GM23338 (cell line): ENCODE measurements around the gene GCNT2. TPM values are rescaled to one million over a fixed set of nuclear protein-coding genes. Genes with fewer than 3 reads are reported as not detected.

Experiments
- ATAC-seq: fragments of 200-7000 bp; cut with Tn5 transposase; 3 replicates; pipeline ENCODE4 v1.9.1; 2020
- DNase-seq: peaks from one replicate; pipeline ENCODE4 v3.0.0-alpha.2; 2015; ENCODE audit warnings: low spot score
- H2AFZ ChIP-seq: fragments of 200-600 bp; sonication (generic); 2 replicates; pipeline ENCODE4 v1.8.0; 2016; ENCODE audit warnings: antibody characterized with exemption, mild to moderate bottlenecking, moderate library complexity
- H3F3A ChIP-seq: fragments of 200-600 bp; sonication (generic); replicated peaks from 2 replicates; pipeline ENCODE4 v1.8.0; 2017; ENCODE audit warnings: antibody characterized with exemption, mixed run types, low read depth
- H3K27ac ChIP-seq: fragments of 200-600 bp; sonication (generic); 2 replicates; pipeline ENCODE4 v1.6.1; 2016; ENCODE audit warnings: low read depth
- H3K27me3 ChIP-seq: fragments of 200-600 bp; sonication (generic); 2 replicates; pipeline ENCODE4 v1.8.0; 2016; ENCODE audit warnings: mild to moderate bottlenecking, mixed run types, moderate library complexity; ENCODE audit not compliant: insufficient read depth
- H3K36me3 ChIP-seq: fragments of 200-600 bp; sonication (generic); 2 replicates; pipeline ENCODE4 v1.8.0; 2016; ENCODE audit warnings: mild to moderate bottlenecking; ENCODE audit not compliant: insufficient read depth
- H3K4me1 ChIP-seq: fragments of 200-600 bp; sonication (generic); 2 replicates; pipeline ENCODE4 v1.8.0; 2016; ENCODE audit warnings: mild to moderate bottlenecking, moderate library complexity; ENCODE audit not compliant: insufficient read depth
- H3K4me2 ChIP-seq: fragments of 200-600 bp; sonication (generic); 2 replicates; pipeline ENCODE4 v1.7.1; 2017; ENCODE audit warnings: mixed run types
- H3K4me3 ChIP-seq: fragments of 200-600 bp; sonication (generic); 2 replicates; pipeline ENCODE4 v1.6.1; 2016; ENCODE audit warnings: mixed run types
- H3K79me2 ChIP-seq: fragments of 200-600 bp; sonication (generic); replicated peaks from 2 replicates; pipeline ENCODE4 v1.8.0; 2017; ENCODE audit warnings: mild to moderate bottlenecking; ENCODE audit not compliant: insufficient read depth
- H3K9me2 ChIP-seq: fragments of 200-600 bp; sonication (generic); 2 replicates; pipeline ENCODE4 v1.8.0; 2017; ENCODE audit not compliant: insufficient read depth
- H4K20me1 ChIP-seq: fragments of 200-600 bp; sonication (generic); replicated peaks from 2 replicates; pipeline ENCODE4 v1.8.0; 2017; ENCODE audit warnings: mild to moderate bottlenecking; ENCODE audit not compliant: insufficient read depth
- H3K27ac Mint-ChIP-seq: 2 replicates; pipeline ENCODE4 v1.8.0; 2020; ENCODE audit warnings: inconsistent platforms, mild to moderate bottlenecking, moderate library complexity, mixed read lengths
- H3K27me3 Mint-ChIP-seq: 3 replicates; pipeline ENCODE4 v1.8.0; 2022; ENCODE audit warnings: low read depth, mild to moderate bottlenecking, moderate library complexity, mixed read lengths, inconsistent platforms; ENCODE audit not compliant: insufficient read depth, poor library complexity
- H3K36me3 Mint-ChIP-seq: 3 replicates; pipeline ENCODE4 v1.8.0; 2021; ENCODE audit warnings: low read depth, mild to moderate bottlenecking, inconsistent platforms, moderate library complexity, mixed read lengths
- H3K4me1 Mint-ChIP-seq: 3 replicates; pipeline ENCODE4 v1.8.0; 2020; ENCODE audit warnings: mild to moderate bottlenecking, inconsistent platforms, mixed read lengths
- H3K4me3 Mint-ChIP-seq: 3 replicates; pipeline ENCODE4 v1.8.0; 2021; ENCODE audit warnings: moderate library complexity, mild to moderate bottlenecking, inconsistent platforms, mixed read lengths
- H3K9me3 Mint-ChIP-seq: 3 replicates; pipeline ENCODE4 v1.8.0; 2020; ENCODE audit warnings: moderate library complexity, mild to moderate bottlenecking, inconsistent platforms, mixed read lengths
- CREB1 ChIP-seq: fragments of 250-450 bp; sonication (Bioruptor Pico); IDR thresholded peaks from 2 replicates; pipeline ENCODE4 v1.5.0; 2020; ENCODE audit warnings: low read depth, mild to moderate bottlenecking, moderate library complexity
- EZH2 ChIP-seq: fragments of 200-600 bp; sonication (generic); IDR thresholded peaks from one replicate; pipeline ENCODE4 v1.8.0; 2017; ENCODE audit warnings: antibody characterized with exemption, mild to moderate bottlenecking, low read depth; ENCODE audit not compliant: unreplicated experiment
- EZH2phosphoT487 ChIP-seq: fragments of 200-600 bp; sonication (generic); IDR thresholded peaks from one replicate; pipeline ENCODE4 v1.8.1; 2018; ENCODE audit warnings: antibody characterized with exemption; ENCODE audit not compliant: unreplicated experiment
- JUNB ChIP-seq: IDR thresholded peaks from one replicate; pipeline ENCODE4 v1.6.1; 2016; ENCODE audit warnings: antibody characterized with exemption; ENCODE audit not compliant: unreplicated experiment
- NANOG ChIP-seq: IDR thresholded peaks from 2 replicates; pipeline ENCODE4 v1.6.1; 2016; ENCODE audit warnings: antibody characterized with exemption, borderline replicate concordance
- POLR2AphosphoS5 ChIP-seq: IDR thresholded peaks from 2 replicates; pipeline ENCODE4 v1.6.1; 2016; ENCODE audit warnings: antibody characterized with exemption, low read depth
- STAT1 ChIP-seq: IDR thresholded peaks from one replicate; pipeline ENCODE4 v1.6.1; 2016; ENCODE audit warnings: antibody characterized with exemption; ENCODE audit not compliant: unreplicated experiment
- ZNF114 ChIP-seq: fragments of 250-450 bp; sonication (Bioruptor Pico); IDR thresholded peaks from 2 replicates; pipeline ENCODE4 v1.5.0; 2020; ENCODE audit warnings: mild to moderate bottlenecking, moderate library complexity
- ZNF331 ChIP-seq: fragments of 250-450 bp; sonication (Bioruptor Pico); IDR thresholded peaks from 2 replicates; pipeline ENCODE4 v1.5.0; 2020; ENCODE audit warnings: low read depth, mild to moderate bottlenecking, moderate library complexity
- polyA plus RNA-seq: library from polyadenylated mRNA; unstranded; fragments of >200 nt; fragmentation: Nextera tagmentation; extraction: Ambion mirVana; gene quantifications from 2 replicates; pipeline ENCODE4 v1.2.1, GENCODE V29; 2016
- total RNA-seq: library from RNA; depleted of rRNA; stranded (reverse); fragments of >200 nt; shearing (Covaris generic); gene quantifications from 2 replicates; pipeline ENCODE4 v1.2.3, GENCODE V29; 2014
- TF ChIP-seq, protein P1 (sequence below), 2 experiments: fragments of 200-600 bp in 1 of 2; sonication (generic) in 1 of 2; conservative IDR thresholded peaks; 2 replicates each; pipeline versions ENCODE4 v1.5.1 to v1.6.1; 2016 to 2017; ENCODE audit warnings: antibody characterized with exemption in 2 of 2, low read depth in 2 of 2, mild to moderate bottlenecking in 2 of 2, moderate library complexity in 1 of 2
- TF ChIP-seq, protein P2 (sequence below): fragments of 250-450 bp; sonication (Bioruptor Pico); IDR thresholded peaks from 2 replicates; pipeline ENCODE4 v1.5.0; 2020; ENCODE audit warnings: mild to moderate bottlenecking, moderate library complexity
- TF ChIP-seq, protein P3 (sequence below): IDR thresholded peaks from one replicate; pipeline ENCODE4 v1.6.1; 2018; ENCODE audit warnings: antibody characterized with exemption; ENCODE audit not compliant: unreplicated experiment
- TF ChIP-seq, protein P4 (sequence below): IDR thresholded peaks from 2 replicates; pipeline ENCODE4 v1.6.1; 2016; ENCODE audit warnings: antibody characterized with exemption

GCNT2 gene
- total and polyA plus RNA-seq, 2 experiments from 2014 or later, result 28.3 to 137 TPM

DNA sequence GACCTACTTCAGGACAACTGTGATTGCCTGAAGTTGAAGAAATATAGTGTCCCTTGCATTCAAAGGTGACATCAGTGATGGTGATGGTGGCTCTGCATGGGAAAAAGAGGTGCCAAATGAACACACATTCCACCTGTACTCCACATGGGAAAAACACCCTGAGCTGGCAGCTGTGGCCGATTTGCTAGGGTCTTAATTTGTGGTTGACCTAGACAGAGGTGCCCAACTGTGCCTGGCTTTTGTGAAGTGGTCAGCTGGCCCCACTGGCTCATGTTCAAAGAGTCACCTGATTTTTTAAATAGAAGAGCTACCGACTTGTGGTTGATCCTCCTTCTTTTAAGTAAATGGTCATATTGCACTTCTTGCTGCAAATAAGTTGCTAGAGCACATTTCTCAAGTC, 7.6 kb upstream of the GCNT2 start:
- no peak overlapping the region for H3K27ac Mint-ChIP-seq
- DNase-seq (no peak), ATAC-seq (no peak)
- H3K9me3 Mint-ChIP-seq, result no peaks in the 10 kb centered on the region
- Histone ChIP-seq H3K79me2 (no peaks in the 10 kb centered on the region), H3K27ac (no peak overlapping the region), H3K36me3 (no peaks in the 10 kb centered on the region), H3K4me1 (peaks cover 9% of the 10 kb centered on the region), H4K20me1 (no peaks in the 10 kb centered on the region), H3F3A (no peaks in the 10 kb centered on the region), H3K9me2 (no peaks in the 10 kb centered on the region), H2AFZ (no peak overlapping the region), H3K4me2 (no peak overlapping the region), H3K4me3 (no peak overlapping the region), H3K27me3 (no peaks in the 10 kb centered on the region)
- H3K4me1 Mint-ChIP-seq, result peaks cover 14% of the 10 kb centered on the region
- TF ChIP-seq, protein P1, sequence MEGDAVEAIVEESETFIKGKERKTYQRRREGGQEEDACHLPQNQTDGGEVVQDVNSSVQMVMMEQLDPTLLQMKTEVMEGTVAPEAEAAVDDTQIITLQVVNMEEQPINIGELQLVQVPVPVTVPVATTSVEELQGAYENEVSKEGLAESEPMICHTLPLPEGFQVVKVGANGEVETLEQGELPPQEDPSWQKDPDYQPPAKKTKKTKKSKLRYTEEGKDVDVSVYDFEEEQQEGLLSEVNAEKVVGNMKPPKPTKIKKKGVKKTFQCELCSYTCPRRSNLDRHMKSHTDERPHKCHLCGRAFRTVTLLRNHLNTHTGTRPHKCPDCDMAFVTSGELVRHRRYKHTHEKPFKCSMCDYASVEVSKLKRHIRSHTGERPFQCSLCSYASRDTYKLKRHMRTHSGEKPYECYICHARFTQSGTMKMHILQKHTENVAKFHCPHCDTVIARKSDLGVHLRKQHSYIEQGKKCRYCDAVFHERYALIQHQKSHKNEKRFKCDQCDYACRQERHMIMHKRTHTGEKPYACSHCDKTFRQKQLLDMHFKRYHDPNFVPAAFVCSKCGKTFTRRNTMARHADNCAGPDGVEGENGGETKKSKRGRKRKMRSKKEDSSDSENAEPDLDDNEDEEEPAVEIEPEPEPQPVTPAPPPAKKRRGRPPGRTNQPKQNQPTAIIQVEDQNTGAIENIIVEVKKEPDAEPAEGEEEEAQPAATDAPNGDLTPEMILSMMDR (conservative IDR thresholded peaks at IDR 0.05; ENCODE audit: low read depth in 2 of 2), result no peak
- TF ChIP-seq, protein P2, sequence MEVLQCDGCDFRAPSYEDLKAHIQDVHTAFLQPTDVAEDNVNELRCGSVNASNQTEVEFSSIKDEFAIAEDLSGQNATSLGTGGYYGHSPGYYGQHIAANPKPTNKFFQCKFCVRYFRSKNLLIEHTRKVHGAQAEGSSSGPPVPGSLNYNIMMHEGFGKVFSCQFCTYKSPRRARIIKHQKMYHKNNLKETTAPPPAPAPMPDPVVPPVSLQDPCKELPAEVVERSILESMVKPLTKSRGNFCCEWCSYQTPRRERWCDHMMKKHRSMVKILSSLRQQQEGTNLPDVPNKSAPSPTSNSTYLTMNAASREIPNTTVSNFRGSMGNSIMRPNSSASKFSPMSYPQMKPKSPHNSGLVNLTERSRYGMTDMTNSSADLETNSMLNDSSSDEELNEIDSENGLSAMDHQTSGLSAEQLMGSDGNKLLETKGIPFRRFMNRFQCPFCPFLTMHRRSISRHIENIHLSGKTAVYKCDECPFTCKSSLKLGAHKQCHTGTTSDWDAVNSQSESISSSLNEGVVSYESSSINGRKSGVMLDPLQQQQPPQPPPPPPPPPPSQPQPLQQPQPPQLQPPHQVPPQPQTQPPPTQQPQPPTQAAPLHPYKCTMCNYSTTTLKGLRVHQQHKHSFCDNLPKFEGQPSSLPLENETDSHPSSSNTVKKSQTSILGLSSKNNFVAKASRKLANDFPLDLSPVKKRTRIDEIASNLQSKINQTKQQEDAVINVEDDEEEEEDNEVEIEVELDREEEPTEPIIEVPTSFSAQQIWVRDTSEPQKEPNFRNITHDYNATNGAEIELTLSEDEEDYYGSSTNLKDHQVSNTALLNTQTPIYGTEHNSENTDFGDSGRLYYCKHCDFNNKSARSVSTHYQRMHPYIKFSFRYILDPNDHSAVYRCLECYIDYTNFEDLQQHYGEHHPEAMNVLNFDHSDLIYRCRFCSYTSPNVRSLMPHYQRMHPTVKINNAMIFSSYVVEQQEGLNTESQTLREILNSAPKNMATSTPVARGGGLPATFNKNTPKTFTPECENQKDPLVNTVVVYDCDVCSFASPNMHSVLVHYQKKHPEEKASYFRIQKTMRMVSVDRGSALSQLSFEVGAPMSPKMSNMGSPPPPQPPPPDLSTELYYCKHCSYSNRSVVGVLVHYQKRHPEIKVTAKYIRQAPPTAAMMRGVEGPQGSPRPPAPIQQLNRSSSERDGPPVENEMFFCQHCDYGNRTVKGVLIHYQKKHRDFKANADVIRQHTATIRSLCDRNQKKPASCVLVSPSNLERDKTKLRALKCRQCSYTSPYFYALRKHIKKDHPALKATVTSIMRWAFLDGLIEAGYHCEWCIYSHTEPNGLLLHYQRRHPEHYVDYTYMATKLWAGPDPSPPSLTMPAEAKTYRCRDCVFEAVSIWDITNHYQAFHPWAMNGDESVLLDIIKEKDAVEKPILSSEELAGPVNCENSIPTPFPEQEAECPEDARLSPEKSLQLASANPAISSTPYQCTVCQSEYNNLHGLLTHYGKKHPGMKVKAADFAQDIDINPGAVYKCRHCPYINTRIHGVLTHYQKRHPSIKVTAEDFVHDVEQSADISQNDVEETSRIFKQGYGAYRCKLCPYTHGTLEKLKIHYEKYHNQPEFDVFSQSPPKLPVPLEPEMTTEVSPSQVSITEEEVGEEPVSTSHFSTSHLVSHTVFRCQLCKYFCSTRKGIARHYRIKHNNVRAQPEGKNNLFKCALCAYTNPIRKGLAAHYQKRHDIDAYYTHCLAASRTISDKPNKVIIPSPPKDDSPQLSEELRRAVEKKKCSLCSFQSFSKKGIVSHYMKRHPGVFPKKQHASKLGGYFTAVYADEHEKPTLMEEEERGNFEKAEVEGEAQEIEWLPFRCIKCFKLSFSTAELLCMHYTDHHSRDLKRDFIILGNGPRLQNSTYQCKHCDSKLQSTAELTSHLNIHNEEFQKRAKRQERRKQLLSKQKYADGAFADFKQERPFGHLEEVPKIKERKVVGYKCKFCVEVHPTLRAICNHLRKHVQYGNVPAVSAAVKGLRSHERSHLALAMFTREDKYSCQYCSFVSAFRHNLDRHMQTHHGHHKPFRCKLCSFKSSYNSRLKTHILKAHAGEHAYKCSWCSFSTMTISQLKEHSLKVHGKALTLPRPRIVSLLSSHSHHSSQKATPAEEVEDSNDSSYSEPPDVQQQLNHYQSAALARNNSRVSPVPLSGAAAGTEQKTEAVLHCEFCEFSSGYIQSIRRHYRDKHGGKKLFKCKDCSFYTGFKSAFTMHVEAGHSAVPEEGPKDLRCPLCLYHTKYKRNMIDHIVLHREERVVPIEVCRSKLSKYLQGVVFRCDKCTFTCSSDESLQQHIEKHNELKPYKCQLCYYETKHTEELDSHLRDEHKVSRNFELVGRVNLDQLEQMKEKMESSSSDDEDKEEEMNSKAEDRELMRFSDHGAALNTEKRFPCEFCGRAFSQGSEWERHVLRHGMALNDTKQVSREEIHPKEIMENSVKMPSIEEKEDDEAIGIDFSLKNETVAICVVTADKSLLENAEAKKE (CRISPR knock-in tag), result no peak
- TF ChIP-seq ZNF114 (CRISPR knock-in tag), result no peak
- no peak for TF ChIP-seq JUNB
- TF ChIP-seq CREB1, result no peak
- no peak for TF ChIP-seq STAT1
- no peak for TF ChIP-seq NANOG
- TF ChIP-seq EZH2phosphoT487, result no peak
- TF ChIP-seq POLR2AphosphoS5, result no peak
- TF ChIP-seq, protein P3, sequence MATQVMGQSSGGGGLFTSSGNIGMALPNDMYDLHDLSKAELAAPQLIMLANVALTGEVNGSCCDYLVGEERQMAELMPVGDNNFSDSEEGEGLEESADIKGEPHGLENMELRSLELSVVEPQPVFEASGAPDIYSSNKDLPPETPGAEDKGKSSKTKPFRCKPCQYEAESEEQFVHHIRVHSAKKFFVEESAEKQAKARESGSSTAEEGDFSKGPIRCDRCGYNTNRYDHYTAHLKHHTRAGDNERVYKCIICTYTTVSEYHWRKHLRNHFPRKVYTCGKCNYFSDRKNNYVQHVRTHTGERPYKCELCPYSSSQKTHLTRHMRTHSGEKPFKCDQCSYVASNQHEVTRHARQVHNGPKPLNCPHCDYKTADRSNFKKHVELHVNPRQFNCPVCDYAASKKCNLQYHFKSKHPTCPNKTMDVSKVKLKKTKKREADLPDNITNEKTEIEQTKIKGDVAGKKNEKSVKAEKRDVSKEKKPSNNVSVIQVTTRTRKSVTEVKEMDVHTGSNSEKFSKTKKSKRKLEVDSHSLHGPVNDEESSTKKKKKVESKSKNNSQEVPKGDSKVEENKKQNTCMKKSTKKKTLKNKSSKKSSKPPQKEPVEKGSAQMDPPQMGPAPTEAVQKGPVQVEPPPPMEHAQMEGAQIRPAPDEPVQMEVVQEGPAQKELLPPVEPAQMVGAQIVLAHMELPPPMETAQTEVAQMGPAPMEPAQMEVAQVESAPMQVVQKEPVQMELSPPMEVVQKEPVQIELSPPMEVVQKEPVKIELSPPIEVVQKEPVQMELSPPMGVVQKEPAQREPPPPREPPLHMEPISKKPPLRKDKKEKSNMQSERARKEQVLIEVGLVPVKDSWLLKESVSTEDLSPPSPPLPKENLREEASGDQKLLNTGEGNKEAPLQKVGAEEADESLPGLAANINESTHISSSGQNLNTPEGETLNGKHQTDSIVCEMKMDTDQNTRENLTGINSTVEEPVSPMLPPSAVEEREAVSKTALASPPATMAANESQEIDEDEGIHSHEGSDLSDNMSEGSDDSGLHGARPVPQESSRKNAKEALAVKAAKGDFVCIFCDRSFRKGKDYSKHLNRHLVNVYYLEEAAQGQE, result no peak
- TF ChIP-seq, protein P4, sequence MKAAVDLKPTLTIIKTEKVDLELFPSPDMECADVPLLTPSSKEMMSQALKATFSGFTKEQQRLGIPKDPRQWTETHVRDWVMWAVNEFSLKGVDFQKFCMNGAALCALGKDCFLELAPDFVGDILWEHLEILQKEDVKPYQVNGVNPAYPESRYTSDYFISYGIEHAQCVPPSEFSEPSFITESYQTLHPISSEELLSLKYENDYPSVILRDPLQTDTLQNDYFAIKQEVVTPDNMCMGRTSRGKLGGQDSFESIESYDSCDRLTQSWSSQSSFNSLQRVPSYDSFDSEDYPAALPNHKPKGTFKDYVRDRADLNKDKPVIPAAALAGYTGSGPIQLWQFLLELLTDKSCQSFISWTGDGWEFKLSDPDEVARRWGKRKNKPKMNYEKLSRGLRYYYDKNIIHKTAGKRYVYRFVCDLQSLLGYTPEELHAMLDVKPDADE, result no peak
- TF ChIP-seq ZNF331, result no peak
- TF ChIP-seq EZH2, result no peak
- peaks cover 4% of the 10 kb centered on the region for H3K27me3 Mint-ChIP-seq
- H3K36me3 Mint-ChIP-seq, result no peaks in the 10 kb centered on the region
- no peak overlapping the region for H3K4me3 Mint-ChIP-seq
